ENCODE measurements around the gene LHFPL5.

- no peak for TF ChIP-seq CTCF (conservative IDR thresholded peaks at IDR 0.05; ENCODE audit: low read depth in 2 of 2)
- TF ChIP-seq, protein P1, sequence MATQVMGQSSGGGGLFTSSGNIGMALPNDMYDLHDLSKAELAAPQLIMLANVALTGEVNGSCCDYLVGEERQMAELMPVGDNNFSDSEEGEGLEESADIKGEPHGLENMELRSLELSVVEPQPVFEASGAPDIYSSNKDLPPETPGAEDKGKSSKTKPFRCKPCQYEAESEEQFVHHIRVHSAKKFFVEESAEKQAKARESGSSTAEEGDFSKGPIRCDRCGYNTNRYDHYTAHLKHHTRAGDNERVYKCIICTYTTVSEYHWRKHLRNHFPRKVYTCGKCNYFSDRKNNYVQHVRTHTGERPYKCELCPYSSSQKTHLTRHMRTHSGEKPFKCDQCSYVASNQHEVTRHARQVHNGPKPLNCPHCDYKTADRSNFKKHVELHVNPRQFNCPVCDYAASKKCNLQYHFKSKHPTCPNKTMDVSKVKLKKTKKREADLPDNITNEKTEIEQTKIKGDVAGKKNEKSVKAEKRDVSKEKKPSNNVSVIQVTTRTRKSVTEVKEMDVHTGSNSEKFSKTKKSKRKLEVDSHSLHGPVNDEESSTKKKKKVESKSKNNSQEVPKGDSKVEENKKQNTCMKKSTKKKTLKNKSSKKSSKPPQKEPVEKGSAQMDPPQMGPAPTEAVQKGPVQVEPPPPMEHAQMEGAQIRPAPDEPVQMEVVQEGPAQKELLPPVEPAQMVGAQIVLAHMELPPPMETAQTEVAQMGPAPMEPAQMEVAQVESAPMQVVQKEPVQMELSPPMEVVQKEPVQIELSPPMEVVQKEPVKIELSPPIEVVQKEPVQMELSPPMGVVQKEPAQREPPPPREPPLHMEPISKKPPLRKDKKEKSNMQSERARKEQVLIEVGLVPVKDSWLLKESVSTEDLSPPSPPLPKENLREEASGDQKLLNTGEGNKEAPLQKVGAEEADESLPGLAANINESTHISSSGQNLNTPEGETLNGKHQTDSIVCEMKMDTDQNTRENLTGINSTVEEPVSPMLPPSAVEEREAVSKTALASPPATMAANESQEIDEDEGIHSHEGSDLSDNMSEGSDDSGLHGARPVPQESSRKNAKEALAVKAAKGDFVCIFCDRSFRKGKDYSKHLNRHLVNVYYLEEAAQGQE (IDR thresholded peaks at IDR 0.05; ENCODE audit: unreplicated experiment) = no peak
- no peak for TF ChIP-seq NANOG (IDR thresholded peaks at IDR 0.05; ENCODE audit: borderline replicate concordance)
- no peak for TF ChIP-seq CREB1 (CRISPR knock-in tag; IDR thresholded peaks at IDR 0.05; ENCODE audit: low read depth)
Observed at GRCh38 chr6:35759426-35759825, 45.7 kb upstream of the LHFPL5 start.
